Heart left ventricle (tissue), 13 donors: ENCODE measurements around the gene TRIM65.
"Not testable (repeated sequence)": the region's sequence is repeated elsewhere in the genome, so short reads cannot be mapped to it uniquely, and the experiment has no call there.

Source experiments
- POLR2A ChIP-seq, 2 donors: fragments of 450-650 bp; IDR thresholded peaks; one replicate each; pipeline ENCODE4 v1.6.1; 2017; ENCODE audit warnings: antibody characterized with exemption in 2 of 2, mild to moderate bottlenecking in 2 of 2, moderate library complexity in 2 of 2
- TF ChIP-seq, protein P1 (sequence below), 12 donors: fragments of 200-600 bp; sonication (generic) in 4 of 12; IDR thresholded peaks; one replicate each; pipeline versions ENCODE4 v1.5.0 to v1.8.0; 2018 to 2022; ENCODE audit warnings: antibody characterized with exemption in 12 of 12, mild to moderate bottlenecking in 5 of 12
- donor health status: ischemic (EF 13 %, LVEDD 7.1; RV severe dilation, severe dysfunction).
- donor health status: DM: no; HTN: yes; CAD: no.
- donor health status: DM: no; HTN: no; CAD: no.
- donor health status: ischemic (EF 25% LVEDD 6.9; RV normal size, moderate dysfunction).
- donor health status: ischemic (EF 25% LVEDD 5.7; RV mildly dilated, moderate dysfunction).
- donor health status: ischemic (EF 35%, LVEDD 5.7; RV mildly dilated, moderate dysfunction).
- donor health status: nonischemic (EF 11% LVEDD 7.7; RV severe dilation, severe dysfunction).
- donor health status: DM: yes; HTN: yes; CAD: no.
- donor health status: PGD.
- donor health status: ischemic (EF 29% LVEDD 5.4; RV normal size, mild dysfunction).
- donor health status: nonischemic (EF 23%, LVEDD 6.1; RV moderate dilation, normal function).

- TF ChIP-seq, protein P1, sequence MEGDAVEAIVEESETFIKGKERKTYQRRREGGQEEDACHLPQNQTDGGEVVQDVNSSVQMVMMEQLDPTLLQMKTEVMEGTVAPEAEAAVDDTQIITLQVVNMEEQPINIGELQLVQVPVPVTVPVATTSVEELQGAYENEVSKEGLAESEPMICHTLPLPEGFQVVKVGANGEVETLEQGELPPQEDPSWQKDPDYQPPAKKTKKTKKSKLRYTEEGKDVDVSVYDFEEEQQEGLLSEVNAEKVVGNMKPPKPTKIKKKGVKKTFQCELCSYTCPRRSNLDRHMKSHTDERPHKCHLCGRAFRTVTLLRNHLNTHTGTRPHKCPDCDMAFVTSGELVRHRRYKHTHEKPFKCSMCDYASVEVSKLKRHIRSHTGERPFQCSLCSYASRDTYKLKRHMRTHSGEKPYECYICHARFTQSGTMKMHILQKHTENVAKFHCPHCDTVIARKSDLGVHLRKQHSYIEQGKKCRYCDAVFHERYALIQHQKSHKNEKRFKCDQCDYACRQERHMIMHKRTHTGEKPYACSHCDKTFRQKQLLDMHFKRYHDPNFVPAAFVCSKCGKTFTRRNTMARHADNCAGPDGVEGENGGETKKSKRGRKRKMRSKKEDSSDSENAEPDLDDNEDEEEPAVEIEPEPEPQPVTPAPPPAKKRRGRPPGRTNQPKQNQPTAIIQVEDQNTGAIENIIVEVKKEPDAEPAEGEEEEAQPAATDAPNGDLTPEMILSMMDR (IDR thresholded peaks at IDR 0.05): not testable (repeated sequence)
- TF ChIP-seq POLR2A (IDR thresholded peaks at IDR 0.05): not testable (repeated sequence)
These were observed 31.9 kb downstream of the TRIM65 start for GRCh38 chr17:75864887-75865286.
